AG09309 (cell line): Measurements from ENCODE around the gene RBM18.

Source experiments
- DNase-seq: peaks from one replicate; pipeline ENCODE4 v3.0.0-alpha.2; 2010; ENCODE audit warnings: low read depth
- H3K4me3 ChIP-seq: 2 replicates; pipeline ENCODE4 v1.5.1; 2011; ENCODE audit warnings: mild to moderate bottlenecking, low read depth, low read length, moderate library complexity; ENCODE audit not compliant: control insufficient read depth
- CTCF ChIP-seq: IDR thresholded peaks from 2 replicates; pipeline ENCODE4 v1.5.1; 2011; ENCODE audit warnings: mild to moderate bottlenecking, low read depth, low read length, inconsistent platforms; ENCODE audit not compliant: insufficient read depth, control insufficient read depth; ENCODE audit errors: missing control alignments

RBM18 gene

DNA sequence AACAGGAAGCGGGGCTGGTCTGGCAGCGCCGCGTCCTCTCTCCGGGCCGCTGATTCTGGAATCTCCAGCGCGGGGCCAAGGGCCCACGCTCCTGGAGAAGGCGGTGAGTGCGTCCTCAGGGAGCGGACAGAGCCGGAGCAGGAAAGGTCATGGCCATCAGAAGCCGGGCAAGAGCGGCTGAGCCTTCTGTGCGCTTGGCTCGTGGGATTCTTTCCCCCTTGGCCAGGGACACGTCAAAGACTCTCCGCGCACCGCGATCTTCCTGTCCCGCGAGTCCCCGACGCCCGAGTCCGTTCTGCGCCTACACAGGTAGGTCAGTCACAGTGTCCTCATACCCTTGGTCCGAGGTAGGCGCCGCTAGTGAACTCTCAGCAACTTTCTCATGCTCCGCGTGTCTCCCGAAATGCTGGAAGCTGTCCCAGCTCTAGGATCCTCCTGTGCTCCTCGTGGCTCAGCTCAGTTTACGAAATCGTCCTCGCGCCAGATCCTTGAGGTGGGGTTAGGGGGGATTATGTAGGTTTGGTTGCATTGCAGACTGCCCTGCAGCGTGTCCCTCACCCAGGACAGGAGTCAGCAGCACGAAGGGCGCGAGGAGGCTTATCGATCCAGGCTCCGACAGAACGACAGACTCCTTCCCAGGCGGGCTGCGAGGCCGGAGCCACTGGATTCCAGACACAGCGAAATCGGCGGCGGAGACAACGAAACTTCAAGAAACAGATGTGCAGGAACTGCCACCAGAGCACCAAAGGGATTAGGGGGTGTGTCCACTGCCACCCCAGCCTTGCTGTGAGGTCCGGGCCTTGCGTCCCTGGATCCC lies 44.6 kb downstream of the RBM18 start:
- no peak overlapping the region for H3K4me3 ChIP-seq
- no peak for DNase-seq
- TF ChIP-seq CTCF, result no peak

DNA sequence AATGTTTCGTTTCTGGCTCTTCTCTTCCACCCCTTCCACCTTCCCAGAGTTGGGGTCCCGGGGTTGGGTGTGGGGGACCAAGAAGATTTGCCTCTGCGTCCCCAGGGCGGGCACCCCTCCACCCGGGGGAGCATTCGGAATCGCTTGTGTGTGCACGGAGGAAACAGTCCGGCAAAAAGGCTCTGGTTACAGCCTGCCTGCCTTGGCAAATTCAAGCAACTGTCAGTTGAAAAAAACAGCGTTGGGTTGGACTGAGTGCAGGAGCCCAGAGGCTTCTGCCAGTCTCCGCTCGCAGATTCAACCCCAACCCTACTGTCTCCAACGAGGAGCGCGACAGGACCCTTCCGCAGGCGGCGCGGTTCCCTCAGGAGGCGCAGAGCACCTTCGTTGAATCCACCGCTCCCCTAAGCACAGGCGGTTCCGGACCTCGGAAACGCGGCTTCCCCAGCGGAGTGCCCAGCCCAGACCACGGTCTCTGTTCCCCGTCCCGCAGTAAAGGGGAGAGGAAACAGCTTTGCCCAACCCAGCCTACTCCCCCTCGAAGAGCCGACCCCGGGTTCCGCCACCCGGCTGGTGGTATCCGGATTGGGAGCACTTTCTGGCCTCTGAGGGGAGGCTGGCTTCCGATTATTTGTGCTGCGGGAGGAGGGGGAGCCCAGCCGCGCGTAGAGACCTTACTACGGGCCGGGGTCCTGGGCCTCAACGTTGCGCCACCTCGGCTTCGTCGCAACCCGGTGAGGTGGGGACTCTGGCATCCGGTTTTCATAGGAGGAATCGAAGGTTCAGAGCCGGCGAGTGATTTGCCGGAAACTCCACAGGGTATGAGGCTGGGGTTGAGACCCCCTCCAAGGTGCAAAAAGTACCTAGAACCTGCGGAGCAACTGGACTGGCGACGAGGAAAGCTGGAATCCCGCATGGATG lies 45.4 kb downstream of the RBM18 start:
- no peak overlapping the region for H3K4me3 ChIP-seq
- no peak for DNase-seq
- TF ChIP-seq CTCF, result no peak

GRCh38 chr9:122218071-122218934 lies 46.3 kb downstream of the RBM18 start:
- no peak for DNase-seq
- TF ChIP-seq CTCF, result no peak
- H3K4me3 ChIP-seq, result no peak overlapping the region

- no peak for DNase-seq
- H3K4me3 ChIP-seq, result no peak overlapping the region
- TF ChIP-seq CTCF, result no peak
Observed at GRCh38 chr9:122217640-122218039, 47.0 kb downstream of the RBM18 start.

DNA sequence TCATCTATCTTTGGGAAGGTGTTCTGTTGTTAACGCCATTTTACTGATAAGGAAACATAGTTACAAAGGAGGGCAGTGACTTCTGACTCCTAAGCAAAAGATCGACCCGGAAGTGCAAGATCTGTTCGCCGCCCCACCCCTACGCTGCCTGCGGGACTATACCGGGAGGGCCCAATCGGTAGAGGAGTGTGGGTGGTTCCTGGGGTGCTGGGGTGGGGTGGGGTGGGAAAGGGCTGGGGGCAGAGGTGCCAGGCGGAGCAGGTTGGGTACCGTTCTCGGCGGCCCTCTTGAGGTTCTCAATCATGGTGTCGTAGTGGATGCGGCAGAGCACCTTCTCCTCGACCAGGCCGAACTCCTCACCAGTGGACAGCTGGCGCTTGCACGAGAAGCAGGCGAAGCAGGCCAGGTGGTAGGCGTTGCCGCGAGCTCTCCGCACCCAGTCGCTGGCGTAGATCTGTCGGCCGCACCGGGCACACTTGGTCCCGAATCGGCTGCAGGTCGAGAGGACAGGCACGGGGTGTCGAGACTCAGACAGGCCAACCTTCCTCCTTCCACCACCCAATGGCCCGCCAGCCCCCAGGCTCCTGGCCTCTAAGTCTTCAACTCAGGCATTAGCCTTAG lies 47.7 kb downstream of the RBM18 start:
- no peak overlapping the region for H3K4me3 ChIP-seq
- TF ChIP-seq CTCF, result no peak
- no peak for DNase-seq

GRCh38 chr9:122216138-122216797 lies 48.4 kb downstream of the RBM18 start:
- DNase-seq, result no peak
- H3K4me3 ChIP-seq, result no peak overlapping the region
- no peak for TF ChIP-seq CTCF
